ENCODE measurements around the gene EFCAB14. TPM values are rescaled to one million over a fixed set of nuclear protein-coding genes. Genes with fewer than 3 reads are reported as not detected.

The EFCAB14 gene
- total RNA-seq, 4 donors from 2014 or later = 87.9 to 136 (median 121) TPM

GRCh38 chr1:46753985-46754384, 35.1 kb upstream of the EFCAB14 start:
- no peaks in the 10 kb centered on the region for H3K36me3 ChIP-seq
- no peaks in the 10 kb centered on the region for H3K27me3 ChIP-seq
- no peaks in the 10 kb centered on the region for H3K9me3 ChIP-seq
- H3K27ac ChIP-seq = no peak overlapping the region
- H3K4me3 ChIP-seq = no peak overlapping the region
- peaks cover 85% of the 10 kb centered on the region for H3K4me1 ChIP-seq
- no peak for TF ChIP-seq EP300 (IDR thresholded peaks at IDR 0.05)
- no peak for TF ChIP-seq POLR2AphosphoS5 (IDR thresholded peaks at IDR 0.05)
- no peak for TF ChIP-seq CTCF (IDR thresholded peaks at IDR 0.05)
- no peak for TF ChIP-seq POLR2A (IDR thresholded peaks at IDR 0.05)
- no peak for DNase-seq (ENCODE audit: low spot score in 2 of 2)
- 17% methylated on average over 1 of the region's 1 CpG for WGBS

- TF ChIP-seq EP300 (IDR thresholded peaks at IDR 0.05) = no peak
- TF ChIP-seq POLR2A (IDR thresholded peaks at IDR 0.05) = no peak
- no peak for TF ChIP-seq POLR2AphosphoS5 (IDR thresholded peaks at IDR 0.05)
- TF ChIP-seq CTCF (IDR thresholded peaks at IDR 0.05) = no peak
- 3% methylated on average over 7 of the region's 7 CpGs for WGBS
- H3K36me3 ChIP-seq = no peaks in the 10 kb centered on the region
- H3K4me1 ChIP-seq = peaks cover 66% of the 10 kb centered on the region
- peak overlapping the region; percentile 1 for H3K4me3 ChIP-seq
- peak in 1 of 2 donors; percentile 82 for DNase-seq (ENCODE audit: low spot score in 2 of 2)
- H3K27ac ChIP-seq = peak overlapping the region; percentile 85
- H3K27me3 ChIP-seq = no peaks in the 10 kb centered on the region
- H3K9me3 ChIP-seq = no peaks in the 10 kb centered on the region
Observed at GRCh38 chr1:46749921-46750404, 31.0 kb upstream of the EFCAB14 start.

GRCh38 chr1:46749404-46749803, 30.5 kb upstream of the EFCAB14 start:
- TF ChIP-seq EP300 (IDR thresholded peaks at IDR 0.05) (no peak), CTCF (IDR thresholded peaks at IDR 0.05) (no peak), POLR2A (IDR thresholded peaks at IDR 0.05) (no peak), POLR2AphosphoS5 (IDR thresholded peaks at IDR 0.05) (no peak)
- WGBS = 28% methylated on average over 1 of the region's 1 CpG
- H3K36me3 ChIP-seq = no peaks in the 10 kb centered on the region

GRCh38 chr1:46747683-46748288, 28.9 kb upstream of the EFCAB14 start:
- no peak overlapping the region for H3K27ac ChIP-seq
- DNase-seq (ENCODE audit: low spot score in 2 of 2) = no peak
- peaks cover 49% of the 10 kb centered on the region for H3K4me1 ChIP-seq
- no peak for TF ChIP-seq POLR2AphosphoS5 (IDR thresholded peaks at IDR 0.05)
- TF ChIP-seq POLR2A (IDR thresholded peaks at IDR 0.05) = no peak
- TF ChIP-seq CTCF (IDR thresholded peaks at IDR 0.05) = peak; percentile 59 to 73
- no peak for TF ChIP-seq EP300 (IDR thresholded peaks at IDR 0.05)
- H3K27me3 ChIP-seq = no peaks in the 10 kb centered on the region
- no peaks in the 10 kb centered on the region for H3K36me3 ChIP-seq
- WGBS = 51% methylated on average over 3 of the region's 5 CpGs
- no peak overlapping the region for H3K4me3 ChIP-seq
- no peaks in the 10 kb centered on the region for H3K9me3 ChIP-seq

More at GRCh38 chr1:46749404-46749803, 30.5 kb upstream of the EFCAB14 start:
- H3K9me3 ChIP-seq = no peaks in the 10 kb centered on the region
- peak overlapping the region; percentile 1 for H3K4me3 ChIP-seq
- peaks cover 62% of the 10 kb centered on the region for H3K4me1 ChIP-seq
- peak overlapping the region; percentile 85 for H3K27ac ChIP-seq
- H3K27me3 ChIP-seq = no peaks in the 10 kb centered on the region
- no peak for DNase-seq (ENCODE audit: low spot score in 2 of 2)

GRCh38 chr1:46742069-46742468, 23.2 kb upstream of the EFCAB14 start:
- 57% methylated on average over 3 of the region's 3 CpGs for WGBS
- peaks cover 10% of the 10 kb centered on the region for H3K27me3 ChIP-seq

More at GRCh38 chr1:46742069-46742468, 23.2 kb upstream of the EFCAB14 start:
- Histone ChIP-seq H3K4me1 (no peaks in the 10 kb centered on the region), H3K36me3 (no peaks in the 10 kb centered on the region), H3K27ac (no peak overlapping the region), H3K4me3 (no peak overlapping the region), H3K9me3 (no peaks in the 10 kb centered on the region)
- no peak for DNase-seq (ENCODE audit: low spot score in 2 of 2)
- TF ChIP-seq POLR2AphosphoS5 (IDR thresholded peaks at IDR 0.05) (no peak), CTCF (IDR thresholded peaks at IDR 0.05) (no peak), POLR2A (IDR thresholded peaks at IDR 0.05) (no peak), EP300 (IDR thresholded peaks at IDR 0.05) (no peak)
